Lower leg skin (tissue), 3 donors: ENCODE data around the gene CASP3.

Experiments used
- CTCF ChIP-seq, 3 donors: fragments of 450-650 bp; IDR thresholded peaks; one replicate each; pipeline ENCODE4 v1.5.1; 2016; ENCODE audit warnings: antibody characterized with exemption in 3 of 3, mild to moderate bottlenecking in 3 of 3, moderate library complexity in 2 of 3
- POLR2A ChIP-seq, 2 donors: fragments of 450-650 bp; IDR thresholded peaks; one replicate each; pipeline ENCODE4 v1.6.1; 2016 to 2017; ENCODE audit warnings: antibody characterized with exemption in 2 of 2, mild to moderate bottlenecking in 1 of 2, moderate library complexity in 1 of 2

DNA sequence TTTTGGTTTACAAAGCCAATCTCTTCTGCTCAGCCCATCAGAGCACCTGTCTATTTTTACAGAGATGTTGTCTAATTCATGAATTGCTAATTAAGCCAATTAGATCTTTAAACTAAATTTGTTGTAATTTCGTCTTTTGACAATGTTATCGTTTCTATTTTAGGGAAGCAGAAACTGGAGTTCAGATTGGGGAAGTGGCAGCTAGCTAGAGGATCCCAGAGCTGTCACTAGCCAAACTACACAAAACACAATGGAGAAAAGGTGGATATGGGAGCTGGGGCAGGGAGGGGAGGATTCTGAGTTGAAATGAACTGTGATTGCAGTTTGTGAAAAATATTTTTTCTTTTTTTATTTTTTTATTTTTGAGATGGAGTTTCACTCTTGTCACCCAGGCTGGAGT is 35.8 kb downstream of the CASP3 start:
- no peak for TF ChIP-seq POLR2A (IDR thresholded peaks at IDR 0.05)
- no peak for TF ChIP-seq CTCF (IDR thresholded peaks at IDR 0.05)
